ENCODE measurements around the gene MPL.
"Not testable (repeated sequence)": the region's sequence is repeated elsewhere in the genome, so short reads cannot be mapped to it uniquely, and the experiment has no call there.

MPL gene

GRCh38 chr1:43382027-43382779 is 44.6 kb downstream of the MPL start:
- DNase-seq: no peak

- DNase-seq: no peak
Observed at GRCh38 chr1:43383449-43383848, 45.8 kb downstream of the MPL start.

GRCh38 chr1:43386676-43387075 is 49.1 kb downstream of the MPL start:
- no peak for DNase-seq

- DNase-seq: no peak
Observed at GRCh38 chr1:43387976-43388599, 50.5 kb downstream of the MPL start.

GRCh38 chr1:43388613-43389012 is 51.0 kb downstream of the MPL start:
- DNase-seq: no peak

GRCh38 chr1:43389326-43390313 is 52.0 kb downstream of the MPL start, which contains the start of the genes MED8 and SZT2:
Gene MED8, minus strand, starts transcription at chr1:43389800. Its CDS starts 36 bp downstream, at chr1:43389764.
Gene SZT2, plus strand, starts transcription at chr1:43389899. Its CDS starts 70 bp downstream, at chr1:43389969.
- DNase-seq: peak; percentile 85 to 94

GRCh38 chr1:43392702-43393101 is 55.1 kb downstream of the MPL start:
- DNase-seq: no peak

GRCh38 chr1:43395523-43395922 is 57.9 kb downstream of the MPL start:
- DNase-seq: no peak

- no peak for DNase-seq
Observed at GRCh38 chr1:43396059-43396458, 58.4 kb downstream of the MPL start.

- no peak for DNase-seq
Observed at GRCh38 chr1:43398227-43398626, 60.6 kb downstream of the MPL start.

GRCh38 chr1:43400441-43400840 is 62.8 kb downstream of the MPL start:
- DNase-seq: not testable (repeated sequence)

GRCh38 chr1:43402089-43402865 is 64.7 kb downstream of the MPL start:
- no peak for DNase-seq

Measured in stimulated activated CD4-positive, alpha-beta T cell treated with anti-CD3 and anti-CD28 coated beads, Interleukin-2, amount 100 ng/mL, for 48 hours (primary cell).